GM19468 (cell line): Measurements from ENCODE around the gene C1QTNF6.

ENCODE experiments used
- ATAC-seq: cut with Tn5 transposase; IDR thresholded peaks from one replicate; pipeline ENCODE4 v1.9.1; 2021; ENCODE audit warnings: mild to moderate bottlenecking, moderate library complexity, moderate number of reproducible peaks; ENCODE audit not compliant: unreplicated experiment; ENCODE audit errors: extremely low read depth

The C1QTNF6 gene

DNA sequence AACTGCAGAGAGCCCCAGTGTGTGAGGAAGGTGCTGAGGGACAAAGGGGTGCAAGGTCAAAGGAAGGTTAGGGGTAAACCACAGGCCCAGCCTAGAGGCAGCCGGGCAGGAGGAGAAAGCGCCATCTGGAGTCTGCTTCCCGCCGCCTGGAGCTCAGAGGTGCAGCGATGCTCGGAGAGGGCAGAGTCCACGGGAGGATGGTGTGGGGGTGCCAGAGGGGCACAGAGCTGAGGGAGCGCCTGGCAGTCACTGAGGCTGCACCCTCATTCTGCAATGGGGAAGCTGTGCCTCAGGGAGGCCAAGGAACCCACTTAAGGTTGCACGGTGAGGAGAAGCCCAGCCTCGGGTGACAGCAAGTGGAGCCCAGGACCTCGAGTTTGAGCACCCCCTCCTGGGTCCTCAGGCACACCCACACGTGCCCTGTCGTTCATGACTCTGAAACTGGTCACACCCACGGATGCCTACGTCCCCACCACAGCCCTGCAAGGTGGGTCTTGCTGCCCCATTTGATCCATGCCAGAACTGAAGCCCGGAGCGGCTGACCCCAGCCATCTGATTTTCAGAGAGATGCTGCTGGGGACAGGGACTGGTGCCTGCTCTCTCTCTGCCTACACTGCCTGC is 39.9 kb downstream of the C1QTNF6 start:
- no peak for ATAC-seq

DNA sequence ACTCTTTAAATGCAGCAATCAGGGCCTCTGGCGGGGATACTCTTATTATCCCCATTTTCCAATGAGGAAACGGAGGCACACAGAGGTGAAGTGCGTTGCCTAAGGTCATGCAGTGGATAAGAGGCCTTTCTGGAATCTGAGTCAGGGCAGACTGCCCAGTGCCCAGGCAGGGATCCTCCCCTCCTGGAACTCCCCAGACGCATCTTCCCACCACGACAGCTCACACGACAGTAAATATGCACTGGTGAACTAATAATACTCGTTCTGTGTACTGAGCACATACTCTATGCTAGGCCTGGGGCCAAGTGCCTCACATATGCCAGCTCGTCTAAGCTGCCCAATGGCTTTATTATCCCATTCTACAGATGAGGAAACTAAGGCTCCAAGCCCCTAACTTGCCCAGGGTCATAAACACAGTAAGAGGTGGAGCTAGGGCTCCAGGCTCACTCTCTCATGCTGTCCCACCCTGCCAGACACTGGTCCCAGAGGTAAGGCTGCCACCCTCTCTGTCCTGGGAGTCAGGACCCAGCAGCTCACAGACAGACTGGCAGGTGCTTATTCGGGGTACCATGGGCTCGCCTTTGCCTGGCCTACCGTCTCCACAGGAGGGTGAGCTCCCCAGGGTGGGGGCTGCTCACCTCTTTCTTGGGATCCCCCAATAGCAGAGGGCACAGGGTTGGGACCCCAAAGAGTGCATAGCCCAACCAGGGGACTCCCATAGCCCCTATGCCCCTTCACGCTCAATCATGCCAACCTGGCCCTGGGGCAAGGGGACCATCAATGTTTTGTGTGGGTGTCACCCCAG is 40.7 kb downstream of the C1QTNF6 start:
- ATAC-seq: no peak

DNA sequence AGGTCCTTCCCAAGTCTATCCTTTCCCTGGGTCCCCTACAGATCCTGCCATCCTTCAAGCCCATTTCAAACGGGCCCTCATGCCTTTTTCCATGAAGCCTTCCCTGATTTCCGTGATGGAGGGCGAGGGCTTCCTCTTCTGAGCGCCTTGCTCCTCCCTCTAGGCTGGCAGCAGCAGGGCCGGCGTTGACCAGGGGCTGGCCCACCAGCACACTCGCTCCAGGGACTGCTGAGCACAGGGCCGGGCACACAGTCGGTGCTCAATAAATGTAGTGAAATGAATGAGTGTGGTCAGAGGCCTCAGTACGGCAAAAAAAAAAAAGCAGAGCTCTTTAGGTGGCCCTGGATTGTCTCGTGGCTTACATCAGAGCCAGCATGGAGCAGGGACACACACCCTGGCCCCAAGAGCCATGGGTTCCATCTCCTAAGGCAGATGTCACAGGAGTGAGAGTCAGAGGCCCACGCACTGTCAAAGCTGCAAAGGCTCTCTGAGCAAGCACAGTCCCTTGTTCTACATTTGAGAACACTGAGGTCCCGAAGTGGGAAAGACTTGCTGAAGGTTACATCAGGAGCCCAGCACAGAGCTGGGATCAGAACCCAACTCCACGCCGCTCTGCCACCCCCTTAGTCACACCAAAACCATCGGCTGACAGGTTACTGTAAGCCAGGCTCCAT is 41.4 kb downstream of the C1QTNF6 start:
- ATAC-seq: no peak

DNA sequence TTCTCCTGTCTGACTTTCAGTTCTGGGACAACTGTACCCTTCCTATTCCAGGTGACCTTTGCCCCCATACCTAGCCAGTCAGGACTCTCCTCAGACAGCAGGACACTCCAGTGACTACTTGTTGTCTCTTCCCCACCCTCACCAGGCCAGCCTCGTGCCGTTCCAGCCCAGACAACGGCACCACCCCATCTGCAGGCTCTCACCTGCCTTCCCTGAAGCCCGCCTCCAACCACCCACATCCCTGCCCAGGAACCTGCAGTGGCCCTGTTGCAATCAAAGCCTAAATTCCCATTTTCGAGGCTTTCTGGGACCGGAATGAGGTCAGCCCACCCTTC is 42.0 kb downstream of the C1QTNF6 start:
- ATAC-seq: no peak

- ATAC-seq: no peak
These were observed 42.6 kb downstream of the C1QTNF6 start for GRCh38 chr22:37145180-37146050.

DNA sequence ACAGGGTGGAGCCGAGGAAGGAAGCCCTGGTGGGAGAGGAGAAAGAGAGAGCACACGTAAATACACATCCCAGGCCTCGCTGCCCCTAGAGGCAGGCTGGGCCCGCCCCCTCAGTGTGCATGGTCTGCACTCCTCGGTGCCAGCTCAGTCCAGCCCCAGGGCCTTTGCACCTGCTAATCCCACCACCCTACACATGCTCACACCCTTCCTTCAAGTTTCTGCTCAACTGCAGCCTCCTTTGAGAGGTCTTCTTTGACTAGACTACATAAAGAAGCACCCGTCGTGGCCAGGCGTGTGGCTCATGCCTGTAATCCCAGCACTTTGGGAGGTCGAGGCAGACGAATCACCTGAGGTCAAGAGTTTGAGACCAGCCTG is 43.9 kb downstream of the C1QTNF6 start:
- ATAC-seq: no peak

GRCh38 chr22:37141971-37142370 is 46.1 kb downstream of the C1QTNF6 start:
- no peak for ATAC-seq

DNA sequence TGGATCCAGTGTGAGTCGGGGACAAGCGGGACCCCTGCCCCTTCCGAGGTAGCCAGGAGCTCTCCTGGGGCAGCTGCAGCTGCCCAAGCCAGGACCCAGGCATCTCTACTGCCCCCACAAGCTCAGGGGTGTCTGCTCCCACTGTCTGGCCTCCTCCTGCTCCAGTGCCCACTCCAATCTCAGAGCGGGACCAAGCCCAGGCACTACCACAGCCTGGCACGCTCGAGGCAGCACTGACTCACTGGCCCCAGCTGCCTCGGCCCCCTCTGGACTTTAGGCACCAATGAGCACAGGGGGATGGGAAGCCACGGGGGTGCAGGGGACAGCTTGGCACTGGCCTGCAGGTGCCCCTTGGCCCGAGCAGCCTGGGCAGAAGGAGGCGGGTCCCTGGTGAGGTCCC is 46.6 kb downstream of the C1QTNF6 start:
- ATAC-seq: no peak

- ATAC-seq: no peak
These were observed 47.2 kb downstream of the C1QTNF6 start for GRCh38 chr22:37140686-37141323.

DNA sequence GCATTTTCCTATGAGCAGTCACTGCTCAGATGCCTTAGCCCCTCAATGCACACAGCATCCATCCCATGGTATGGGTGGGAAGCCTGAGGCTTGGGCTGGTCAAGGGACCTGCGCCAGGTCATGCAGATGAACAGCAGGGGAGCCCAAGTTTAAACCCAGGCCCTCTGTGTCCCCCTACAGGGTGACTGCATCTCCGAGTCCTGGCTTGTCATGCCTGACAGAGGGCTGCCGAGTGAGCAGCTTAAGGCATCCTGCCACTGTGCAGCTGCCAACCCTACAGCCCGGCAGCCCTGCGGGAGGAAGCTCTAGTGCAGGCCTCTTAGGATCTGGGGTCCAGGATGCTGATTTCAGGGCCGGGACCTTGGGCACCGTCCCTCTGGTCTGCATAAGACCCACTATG is 48.3 kb downstream of the C1QTNF6 start:
- ATAC-seq: no peak

- ATAC-seq: no peak
These were observed 49.0 kb downstream of the C1QTNF6 start for GRCh38 chr22:37138849-37139561.

DNA sequence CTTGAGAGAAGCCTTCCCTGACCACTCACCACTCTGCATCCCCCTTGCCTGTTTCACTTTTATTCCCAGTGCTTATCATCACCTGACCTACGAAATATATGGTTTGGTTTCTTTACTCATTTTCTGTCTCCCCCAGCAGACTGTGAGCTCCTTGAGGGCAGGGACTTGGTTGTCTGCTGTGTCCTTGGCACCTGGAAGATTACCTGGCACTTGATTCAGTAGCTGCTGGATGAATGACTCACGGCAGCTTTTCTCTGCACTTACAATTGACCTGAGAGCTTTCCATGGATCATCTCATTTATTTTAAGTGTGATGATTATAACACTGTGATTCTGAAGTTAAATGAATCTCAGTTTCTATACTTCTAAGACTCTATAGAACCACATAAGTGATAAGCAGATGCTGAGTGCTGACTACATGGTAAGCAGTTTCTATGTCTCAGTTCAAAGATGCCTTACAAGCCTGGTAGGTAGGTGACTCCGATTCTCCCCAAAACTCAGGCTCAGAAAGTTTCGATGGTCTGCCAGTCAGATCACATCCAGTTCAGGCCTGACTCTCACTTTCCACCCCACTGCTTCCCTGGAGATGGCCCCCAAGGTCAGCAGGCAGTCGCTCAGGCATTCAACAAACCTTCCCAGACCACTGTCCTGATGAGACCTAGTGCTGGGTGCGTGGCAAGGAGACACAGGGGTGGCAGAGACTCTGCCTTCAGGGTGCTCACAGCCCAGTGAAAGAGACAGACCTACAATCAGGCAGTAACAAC is 50.0 kb downstream of the C1QTNF6 start:
- no peak for ATAC-seq

DNA sequence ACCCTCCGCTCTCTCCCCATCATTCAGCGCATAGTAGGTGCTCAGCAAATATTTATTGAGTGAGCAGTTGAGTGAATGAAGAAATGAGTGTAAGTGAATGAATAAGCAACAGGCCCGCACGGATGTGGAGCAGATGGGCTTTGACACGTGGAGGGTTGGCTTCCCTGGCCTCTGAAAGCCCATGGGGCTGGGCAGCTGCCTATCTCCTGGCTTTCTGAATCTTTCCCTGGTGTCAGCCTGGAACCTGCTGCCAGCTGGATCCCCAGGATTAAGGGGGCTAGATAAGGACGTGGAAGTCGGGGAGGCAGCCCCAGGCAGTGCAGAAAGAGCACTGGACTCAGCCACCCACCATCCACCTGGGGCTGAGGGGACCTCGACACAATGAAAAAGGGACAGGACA is 50.9 kb downstream of the C1QTNF6 start:
- ATAC-seq: no peak

DNA sequence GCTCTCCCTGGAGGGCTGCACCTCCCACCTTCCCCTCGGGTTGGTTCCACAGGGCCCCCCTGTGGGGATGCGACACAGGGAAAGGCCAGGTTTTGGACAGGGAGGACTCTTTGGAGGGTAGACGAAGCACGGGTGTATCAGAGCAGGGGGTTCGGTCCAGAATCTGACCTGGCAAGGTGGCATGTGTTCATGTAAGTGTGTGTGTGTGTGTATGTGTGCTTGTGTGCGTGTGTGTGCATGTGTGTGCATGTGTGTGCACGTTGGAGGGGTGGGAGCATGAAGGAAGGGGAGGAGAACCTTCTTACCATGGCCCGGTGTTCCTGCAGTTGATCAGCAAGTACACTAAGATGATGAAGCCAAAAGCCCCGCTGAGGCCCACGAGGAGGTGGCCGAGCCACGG is 53.0 kb downstream of the C1QTNF6 start:
- no peak for ATAC-seq

- no peak for ATAC-seq
These were observed 54.6 kb downstream of the C1QTNF6 start for GRCh38 chr22:37133304-37134018.

DNA sequence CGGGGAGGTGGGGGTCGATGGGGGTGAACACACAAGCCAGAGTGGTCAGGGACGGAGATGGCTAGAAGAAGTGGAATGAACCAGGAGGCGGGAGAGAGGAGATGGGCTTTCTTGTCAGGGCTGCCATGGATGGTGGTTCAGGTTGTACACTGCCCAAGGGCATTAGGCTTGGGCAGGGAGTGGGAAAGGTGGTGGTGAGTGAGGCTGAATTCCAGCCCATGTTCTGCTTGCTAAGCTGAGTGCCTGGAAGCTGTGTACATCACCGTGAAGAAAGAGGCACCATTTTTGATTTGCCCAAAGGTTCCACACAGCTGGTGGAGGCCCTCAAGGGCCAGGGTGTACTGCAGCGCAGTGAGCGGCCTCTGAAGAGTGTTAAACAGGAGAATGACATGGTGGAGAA is 55.3 kb downstream of the C1QTNF6 start:
- ATAC-seq: no peak
